Astrocyte (in vitro differentiated cells and primary cell): ENCODE results near the gene LBX1. TPM values are rescaled to one million over a fixed set of nuclear protein-coding genes. Genes with fewer than 3 reads are reported as not detected.

ENCODE experiments used
- DNase-seq: peaks from one replicate; pipeline ENCODE4 v3.0.0-alpha.2; 2010; ENCODE audit warnings: low read depth
- FAIRE-seq: peaks from 2 replicates; lab custom pipeline; 2011; peaks lifted over from hg19 to GRCh38; lab: Jason Lieb, UNC
- H2AFZ ChIP-seq: 2 replicates; pipeline ENCODE4 v1.6.0; 2012; ENCODE audit warnings: low read depth, low read length, inconsistent platforms
- H3K27ac ChIP-seq: 2 replicates; pipeline ENCODE4 v1.5.1; 2011; ENCODE audit warnings: low read depth, low read length, inconsistent platforms
- H3K27me3 ChIP-seq: 2 replicates; pipeline ENCODE4 v1.6.0; 2011; ENCODE audit warnings: low read length, inconsistent platforms; ENCODE audit not compliant: insufficient read depth
- H3K36me3 ChIP-seq: 2 replicates; pipeline ENCODE4 v1.5.1; 2011; ENCODE audit warnings: low read length, inconsistent platforms; ENCODE audit not compliant: insufficient read depth
- H3K4me1 ChIP-seq: 2 replicates; pipeline ENCODE4 v1.5.1; 2011; ENCODE audit warnings: low read length, inconsistent platforms; ENCODE audit not compliant: insufficient read depth
- H3K4me2 ChIP-seq: 2 replicates; pipeline ENCODE4 v1.6.0; 2012; ENCODE audit warnings: low read length, inconsistent platforms
- H3K4me3 ChIP-seq: 2 replicates; pipeline ENCODE4 v1.5.1; 2011; ENCODE audit warnings: low read depth, mild to moderate bottlenecking, low read length, inconsistent platforms; ENCODE audit not compliant: insufficient read depth
- H3K79me2 ChIP-seq: 2 replicates; pipeline ENCODE4 v1.6.0; 2012; ENCODE audit warnings: mild to moderate bottlenecking, low read length, inconsistent platforms; ENCODE audit not compliant: insufficient read depth
- H3K9ac ChIP-seq: 2 replicates; pipeline ENCODE4 v1.6.0; 2012; ENCODE audit warnings: mild to moderate bottlenecking, low read length, inconsistent platforms
- H3K9me3 ChIP-seq: 2 replicates; pipeline ENCODE4 v1.5.1; 2012; ENCODE audit warnings: low read depth, mild to moderate bottlenecking, low read length, inconsistent platforms; ENCODE audit not compliant: insufficient read depth
- H4K20me1 ChIP-seq: 2 replicates; pipeline ENCODE4 v1.6.0; 2012; ENCODE audit warnings: low read length, inconsistent platforms; ENCODE audit not compliant: insufficient read depth
- H3K27ac Mint-ChIP-seq: one replicate; pipeline ENCODE4 v1.8.0; 2021; ENCODE audit warnings: mild to moderate bottlenecking, mixed read lengths; ENCODE audit not compliant: unreplicated experiment
- H3K27me3 Mint-ChIP-seq: one replicate; pipeline ENCODE4 v1.8.0; 2021; ENCODE audit warnings: low read depth, mixed read lengths; ENCODE audit not compliant: unreplicated experiment
- H3K36me3 Mint-ChIP-seq: one replicate; pipeline ENCODE4 v1.8.0; 2021; ENCODE audit warnings: low read depth, mixed read lengths; ENCODE audit not compliant: unreplicated experiment
- H3K4me1 Mint-ChIP-seq: one replicate; pipeline ENCODE4 v1.8.0; 2021; ENCODE audit warnings: low read depth, mixed read lengths; ENCODE audit not compliant: unreplicated experiment
- H3K4me3 Mint-ChIP-seq: one replicate; pipeline ENCODE4 v1.8.0; 2021; ENCODE audit warnings: mild to moderate bottlenecking, moderate library complexity, mixed read lengths; ENCODE audit not compliant: unreplicated experiment
- H3K9me3 Mint-ChIP-seq: one replicate; pipeline ENCODE4 v1.8.0; 2021; ENCODE audit warnings: mild to moderate bottlenecking, mixed read lengths; ENCODE audit not compliant: unreplicated experiment
- EZH2 ChIP-seq: IDR thresholded peaks from 2 replicates; pipeline ENCODE4 v1.6.1; 2012; ENCODE audit warnings: mild to moderate bottlenecking, low read length, inconsistent platforms; ENCODE audit not compliant: insufficient read depth
- total RNA-seq: library from RNA; stranded (reverse); gene quantifications from 2 replicates; pipeline ENCODE4 v1.2.1, GENCODE V29; 2021
- TF ChIP-seq, protein P1 (sequence below): IDR thresholded peaks from 2 replicates; pipeline ENCODE4 v1.5.1; 2011; ENCODE audit warnings: low read depth, mild to moderate bottlenecking, inconsistent platforms, low read length, moderate library complexity; ENCODE audit not compliant: insufficient read depth

LBX1 gene
- total RNA-seq, 1 donor from 2014 or later = not detected

DNA sequence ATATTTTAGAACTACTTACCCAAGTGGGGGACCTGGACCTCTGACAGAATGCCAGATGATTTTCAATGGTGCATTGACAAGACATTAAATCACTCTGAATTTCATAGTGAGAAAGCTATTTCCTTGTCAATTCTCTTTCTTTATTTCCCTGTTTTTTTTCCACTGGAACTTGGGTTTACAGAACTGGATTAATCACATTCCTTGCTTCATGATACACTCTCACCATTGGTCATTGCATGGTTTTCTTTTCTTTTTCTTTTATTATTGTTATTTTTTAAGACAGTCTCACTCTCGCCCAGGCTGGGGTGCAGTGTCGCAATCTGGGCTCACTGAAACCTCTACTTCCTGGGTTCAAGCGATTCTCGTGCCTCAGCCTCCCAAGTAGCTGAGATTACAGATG, 38.5 kb upstream of the LBX1 start:
- H3K27me3 Mint-ChIP-seq = peaks cover 30% of the 10 kb centered on the region
- no peaks in the 10 kb centered on the region for H3K36me3 Mint-ChIP-seq
- no peak overlapping the region for H3K4me2 ChIP-seq
- H3K4me1 ChIP-seq = no peaks in the 10 kb centered on the region
- H3K9me3 ChIP-seq = no peaks in the 10 kb centered on the region
- FAIRE-seq = no peak
- H2AFZ ChIP-seq = no peak overlapping the region
- TF ChIP-seq, protein P1, sequence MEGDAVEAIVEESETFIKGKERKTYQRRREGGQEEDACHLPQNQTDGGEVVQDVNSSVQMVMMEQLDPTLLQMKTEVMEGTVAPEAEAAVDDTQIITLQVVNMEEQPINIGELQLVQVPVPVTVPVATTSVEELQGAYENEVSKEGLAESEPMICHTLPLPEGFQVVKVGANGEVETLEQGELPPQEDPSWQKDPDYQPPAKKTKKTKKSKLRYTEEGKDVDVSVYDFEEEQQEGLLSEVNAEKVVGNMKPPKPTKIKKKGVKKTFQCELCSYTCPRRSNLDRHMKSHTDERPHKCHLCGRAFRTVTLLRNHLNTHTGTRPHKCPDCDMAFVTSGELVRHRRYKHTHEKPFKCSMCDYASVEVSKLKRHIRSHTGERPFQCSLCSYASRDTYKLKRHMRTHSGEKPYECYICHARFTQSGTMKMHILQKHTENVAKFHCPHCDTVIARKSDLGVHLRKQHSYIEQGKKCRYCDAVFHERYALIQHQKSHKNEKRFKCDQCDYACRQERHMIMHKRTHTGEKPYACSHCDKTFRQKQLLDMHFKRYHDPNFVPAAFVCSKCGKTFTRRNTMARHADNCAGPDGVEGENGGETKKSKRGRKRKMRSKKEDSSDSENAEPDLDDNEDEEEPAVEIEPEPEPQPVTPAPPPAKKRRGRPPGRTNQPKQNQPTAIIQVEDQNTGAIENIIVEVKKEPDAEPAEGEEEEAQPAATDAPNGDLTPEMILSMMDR = no peak
- TF ChIP-seq EZH2 = no peak
- no peak overlapping the region for H3K27ac Mint-ChIP-seq
- H3K27ac ChIP-seq = no peak overlapping the region
- no peaks in the 10 kb centered on the region for H3K36me3 ChIP-seq
- peaks cover 2% of the 10 kb centered on the region for H3K4me1 Mint-ChIP-seq
- H4K20me1 ChIP-seq = no peaks in the 10 kb centered on the region
- H3K27me3 ChIP-seq = peaks cover 25% of the 10 kb centered on the region
- H3K79me2 ChIP-seq = no peaks in the 10 kb centered on the region
- DNase-seq = no peak
- H3K9ac ChIP-seq = no peak overlapping the region
- H3K4me3 Mint-ChIP-seq = no peak overlapping the region
- no peak overlapping the region for H3K4me3 ChIP-seq
- H3K9me3 Mint-ChIP-seq = no peaks in the 10 kb centered on the region

DNA sequence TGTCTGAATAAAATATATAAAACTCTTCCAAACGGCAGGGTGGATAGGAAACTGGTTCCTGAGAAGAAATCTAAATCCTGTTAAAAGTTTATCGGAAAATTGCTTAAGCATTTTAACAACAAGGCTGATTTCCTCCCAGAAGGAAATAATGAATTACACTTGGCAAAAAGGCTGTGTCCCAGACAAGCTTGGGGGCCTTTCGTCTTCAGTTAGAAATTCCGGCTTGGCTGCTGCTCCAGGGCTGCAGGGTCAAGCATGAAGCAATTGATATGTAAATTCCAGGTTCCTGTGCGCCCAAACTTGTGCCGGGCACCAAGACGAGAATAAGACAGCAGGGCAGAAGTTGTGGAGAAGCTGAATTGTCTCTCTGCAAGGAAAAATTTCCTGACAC, 38.0 kb upstream of the LBX1 start:
- no peak for FAIRE-seq
- peaks cover 25% of the 10 kb centered on the region for H3K27me3 ChIP-seq
- peaks cover 35% of the 10 kb centered on the region for H3K27me3 Mint-ChIP-seq
- H3K4me3 Mint-ChIP-seq = no peak overlapping the region
- no peak for DNase-seq
- H4K20me1 ChIP-seq = no peaks in the 10 kb centered on the region
- no peak overlapping the region for H3K4me3 ChIP-seq
- peaks cover 2% of the 10 kb centered on the region for H3K4me1 Mint-ChIP-seq
- no peaks in the 10 kb centered on the region for H3K79me2 ChIP-seq
- no peaks in the 10 kb centered on the region for H3K4me1 ChIP-seq
- H3K36me3 Mint-ChIP-seq = no peaks in the 10 kb centered on the region
- no peaks in the 10 kb centered on the region for H3K9me3 Mint-ChIP-seq
- no peaks in the 10 kb centered on the region for H3K9me3 ChIP-seq
- no peak overlapping the region for H3K4me2 ChIP-seq
- H3K36me3 ChIP-seq = no peaks in the 10 kb centered on the region
- no peak overlapping the region for H3K27ac ChIP-seq
- H3K27ac Mint-ChIP-seq = no peak overlapping the region
- H3K9ac ChIP-seq = no peak overlapping the region
- no peak for TF ChIP-seq EZH2
- TF ChIP-seq, protein P1 = no peak
- H2AFZ ChIP-seq = no peak overlapping the region

DNA sequence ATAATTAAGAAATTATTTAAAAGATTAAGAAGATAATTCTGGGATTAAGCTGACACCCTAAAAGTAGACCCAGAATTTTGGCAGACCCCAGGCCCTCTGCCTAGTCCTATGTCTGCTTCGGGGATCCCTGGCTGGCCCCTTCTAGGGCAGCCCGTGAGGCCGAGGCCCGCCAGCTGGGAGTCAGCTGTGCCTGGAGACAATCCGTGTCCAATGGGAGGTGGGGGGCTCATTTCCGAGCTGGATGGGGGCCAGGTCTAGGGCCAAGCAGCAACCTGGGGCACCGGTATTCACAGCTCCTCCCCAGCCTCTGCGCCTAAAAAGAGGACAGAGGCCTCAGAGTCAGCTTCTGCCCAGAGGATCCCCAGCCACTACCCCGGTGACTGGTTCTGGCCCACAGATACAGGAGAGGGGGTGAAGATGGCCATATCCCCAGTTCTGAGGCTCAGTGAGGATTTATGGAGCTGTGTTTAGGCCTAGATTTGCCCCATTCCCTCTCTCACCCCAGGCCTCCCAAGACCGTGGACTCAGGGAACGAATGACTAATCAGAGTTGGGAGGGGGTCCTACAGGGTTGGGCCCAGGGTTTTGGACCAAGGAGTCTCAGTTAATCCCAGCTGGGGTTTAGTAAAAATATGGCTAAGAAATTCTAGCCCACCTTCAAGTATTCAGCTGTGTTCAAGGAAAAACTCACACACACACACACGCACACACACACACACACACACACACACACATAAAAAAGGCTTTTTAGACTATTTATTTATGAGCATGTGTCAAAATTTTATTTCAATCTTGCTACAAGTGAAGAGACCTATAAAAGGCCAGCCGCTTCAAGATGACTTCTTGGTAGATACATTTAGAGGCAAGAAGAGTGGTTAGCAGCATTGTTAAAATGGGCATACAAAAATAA, 37.4 kb upstream of the LBX1 start:
- H3K27ac Mint-ChIP-seq = no peak overlapping the region
- FAIRE-seq (no peak), DNase-seq (no peak)
- H3K9me3 Mint-ChIP-seq = no peaks in the 10 kb centered on the region
- Histone ChIP-seq H3K9ac (no peak overlapping the region), H3K36me3 (no peaks in the 10 kb centered on the region), H3K4me2 (no peak overlapping the region), H4K20me1 (no peaks in the 10 kb centered on the region), H3K27me3 (peaks cover 25% of the 10 kb centered on the region), H3K4me3 (no peak overlapping the region), H3K4me1 (no peaks in the 10 kb centered on the region), H3K27ac (no peak overlapping the region), H2AFZ (no peak overlapping the region), H3K9me3 (no peaks in the 10 kb centered on the region), H3K79me2 (no peaks in the 10 kb centered on the region)
- H3K4me3 Mint-ChIP-seq = no peak overlapping the region
- no peak for TF ChIP-seq EZH2
- TF ChIP-seq, protein P1 = no peak
- no peaks in the 10 kb centered on the region for H3K36me3 Mint-ChIP-seq
- H3K27me3 Mint-ChIP-seq = peaks cover 36% of the 10 kb centered on the region
- peaks cover 2% of the 10 kb centered on the region for H3K4me1 Mint-ChIP-seq
